HG03196 (cell line): ENCODE results near the gene TMEM141.

Experiments used
- ATAC-seq: cut with Tn5 transposase; IDR thresholded peaks from one replicate; pipeline ENCODE4 v1.9.1; 2021; ENCODE audit not compliant: unreplicated experiment

The TMEM141 gene

DNA sequence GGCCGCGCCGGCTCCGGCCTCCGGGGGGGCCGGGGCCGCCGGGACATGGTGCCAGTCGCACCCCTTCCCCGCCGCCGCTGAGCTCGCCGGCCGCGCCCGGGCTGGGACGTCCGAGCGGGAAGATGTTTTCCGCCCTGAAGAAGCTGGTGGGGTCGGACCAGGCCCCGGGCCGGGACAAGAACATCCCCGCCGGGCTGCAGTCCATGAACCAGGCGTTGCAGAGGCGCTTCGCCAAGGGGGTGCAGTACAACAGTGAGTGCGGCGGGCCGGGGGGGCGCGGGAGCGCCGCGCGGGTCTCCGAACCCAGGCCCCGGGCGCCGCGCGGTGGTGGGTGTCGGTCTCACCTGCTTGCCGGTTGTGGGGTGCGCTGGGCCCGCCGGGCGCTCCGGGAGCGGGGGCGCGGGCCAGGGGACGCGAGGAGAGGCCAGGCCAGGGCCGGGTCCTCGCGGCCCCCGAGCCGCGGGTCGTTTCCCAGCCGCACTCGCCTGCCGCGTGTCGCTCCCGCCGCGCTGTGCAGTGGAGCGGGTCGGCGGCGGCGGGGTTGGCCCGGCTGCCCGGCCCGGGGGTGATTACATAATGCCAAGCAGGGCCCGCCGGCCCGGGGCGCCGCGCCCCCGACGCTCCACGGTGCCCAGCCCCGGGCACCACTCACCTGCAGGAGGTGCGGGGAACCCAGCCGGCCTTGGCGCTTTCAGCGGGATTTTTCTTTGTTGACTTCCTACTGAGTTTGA lies 17.1 kb downstream of the TMEM141 start:
- ATAC-seq = peak; percentile 32

DNA sequence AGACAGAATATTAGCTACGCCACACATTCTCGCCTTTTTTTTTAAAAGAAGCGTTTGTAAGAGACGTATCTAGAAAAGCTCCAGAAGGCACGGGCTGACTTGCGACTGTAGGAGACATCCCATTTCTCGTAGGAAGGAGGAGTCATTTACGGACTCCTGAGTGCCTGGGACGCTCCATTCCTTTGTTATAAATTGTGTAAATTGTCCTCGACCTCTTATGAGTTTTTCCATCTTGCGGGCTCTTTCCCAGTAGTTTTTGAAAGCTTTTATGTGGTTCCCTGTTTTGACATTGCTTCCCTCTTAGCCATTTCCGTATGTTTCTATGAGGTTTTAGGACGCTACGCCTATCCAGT lies 17.6 kb downstream of the TMEM141 start:
- ATAC-seq = no peak

- no peak for ATAC-seq
Measured at GRCh38 chr9:136814725-136815421, 23.7 kb downstream of the TMEM141 start.

GRCh38 chr9:136815422-136815782 lies 24.3 kb downstream of the TMEM141 start:
- no peak for ATAC-seq

DNA sequence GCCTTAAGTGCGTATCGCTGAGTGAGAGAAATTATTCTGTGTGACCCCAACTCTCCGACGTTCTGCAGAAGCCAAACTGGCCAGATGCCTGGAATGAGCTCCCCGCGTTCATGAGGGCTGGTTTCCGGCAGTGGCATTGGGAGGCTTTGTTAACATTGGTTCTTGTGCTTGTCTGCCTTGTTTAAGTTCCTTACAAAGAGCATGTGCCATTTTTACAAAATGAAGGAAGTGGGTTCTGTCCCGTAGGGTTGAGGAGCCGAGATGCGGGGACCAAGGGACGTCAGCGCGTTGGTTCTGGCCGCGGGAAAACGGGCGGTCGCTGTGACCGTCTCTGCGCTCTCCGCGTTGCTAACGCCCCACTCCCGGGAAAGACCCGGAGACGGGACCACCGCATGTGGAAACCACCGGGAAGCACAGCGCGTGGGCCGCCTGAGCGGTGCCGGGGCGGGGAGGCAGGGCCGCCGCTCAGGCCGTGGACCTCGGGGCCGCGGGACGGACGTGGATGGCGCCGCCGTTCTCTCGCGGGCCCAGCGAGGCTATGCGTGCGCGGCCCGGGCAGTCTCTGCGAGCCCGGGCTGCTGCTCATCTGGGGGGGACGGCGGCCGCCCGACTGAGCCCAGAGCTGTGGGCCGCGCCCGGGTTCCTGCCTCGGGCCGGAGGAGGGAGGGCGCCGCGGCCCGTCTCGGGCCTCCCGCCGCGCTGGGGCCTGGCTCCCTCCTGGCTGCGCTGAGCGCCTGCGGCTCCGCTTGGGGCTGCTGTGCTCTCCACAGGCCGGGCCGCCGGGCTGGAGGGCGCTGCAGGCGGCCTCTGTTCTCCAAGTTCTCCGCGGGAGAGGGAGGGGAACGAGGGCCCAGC lies 30.1 kb downstream of the TMEM141 start:
- no peak for ATAC-seq

DNA sequence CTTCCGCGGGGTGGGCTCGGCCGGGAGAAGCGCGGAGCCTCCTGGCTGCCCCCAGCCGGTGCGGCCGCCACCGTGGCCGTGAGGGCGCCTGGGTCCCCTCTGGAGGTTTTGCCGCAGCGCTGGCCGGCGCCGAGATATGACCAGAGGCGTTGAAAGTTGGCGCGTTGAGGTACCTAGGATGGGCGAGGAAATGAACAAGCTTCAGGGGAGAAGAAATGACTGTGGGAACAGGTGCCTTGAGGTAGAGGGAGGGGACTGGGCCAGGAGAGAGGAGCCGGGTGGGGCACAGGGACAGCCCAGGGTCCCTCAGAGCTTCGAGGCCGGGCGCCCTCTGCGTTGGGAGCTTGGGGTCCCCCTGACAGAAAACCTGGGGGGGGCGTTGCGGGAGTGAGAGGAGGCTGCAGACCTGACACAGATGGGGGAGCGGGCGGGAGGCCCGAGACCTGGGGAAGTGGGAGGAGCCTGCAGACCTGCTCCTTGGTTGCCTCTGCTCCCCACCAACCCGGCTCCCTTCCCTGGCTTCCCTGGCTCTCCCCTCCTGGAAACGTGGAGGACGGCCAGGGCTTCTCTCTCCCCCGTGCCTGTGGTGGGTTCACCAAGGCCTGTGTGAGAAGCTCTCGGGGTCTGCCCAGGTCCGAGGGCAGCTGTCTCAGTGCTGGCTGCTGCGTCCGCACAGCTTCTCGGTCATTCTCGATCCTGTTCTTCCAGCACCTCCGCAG lies 30.8 kb downstream of the TMEM141 start:
- ATAC-seq = no peak

DNA sequence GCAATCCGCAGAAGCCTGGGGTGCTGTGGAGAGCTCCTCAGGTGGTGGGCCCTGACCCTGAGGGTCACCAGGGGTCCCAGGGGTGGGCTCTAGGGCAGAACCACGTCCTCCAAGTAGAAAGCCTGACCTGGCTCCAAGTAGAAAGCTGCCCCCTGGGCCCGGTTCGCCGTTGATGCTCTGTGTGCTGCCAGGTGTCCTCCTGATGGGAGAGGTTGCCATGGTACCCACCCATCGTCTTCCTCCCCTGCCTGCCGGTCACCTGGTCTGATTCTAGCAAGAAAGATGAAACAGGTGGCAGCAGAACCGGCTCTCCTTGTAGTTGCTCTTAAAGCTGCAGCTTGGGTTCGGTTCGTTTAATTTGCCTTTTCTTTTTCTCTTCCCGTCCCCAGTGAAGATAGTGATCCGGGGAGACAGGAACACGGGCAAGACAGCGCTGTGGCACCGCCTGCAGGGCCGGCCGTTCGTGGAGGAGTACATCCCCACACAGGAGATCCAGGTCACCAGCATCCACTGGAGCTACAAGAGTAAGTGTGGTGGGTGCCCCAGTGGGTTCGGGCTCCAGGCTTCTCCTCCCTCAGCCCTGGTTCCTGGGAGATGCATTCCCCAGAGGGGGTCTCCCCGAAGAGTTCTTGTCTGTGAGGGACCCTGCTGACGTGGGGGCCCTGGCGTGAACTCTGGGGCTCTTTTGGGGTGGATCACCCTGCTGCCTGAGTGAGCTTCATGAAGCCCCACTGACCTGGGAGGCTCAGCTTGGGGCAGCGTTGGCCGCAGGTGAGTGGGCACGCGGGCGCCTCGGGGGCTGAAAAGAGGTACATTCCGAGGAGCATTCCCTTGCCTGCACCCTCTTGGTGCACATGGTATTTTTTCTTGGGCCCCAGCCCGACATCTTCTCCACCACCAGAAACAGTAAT lies 32.2 kb downstream of the TMEM141 start:
- ATAC-seq = no peak

GRCh38 chr9:136824496-136825225 lies 33.5 kb downstream of the TMEM141 start:
- ATAC-seq = no peak

DNA sequence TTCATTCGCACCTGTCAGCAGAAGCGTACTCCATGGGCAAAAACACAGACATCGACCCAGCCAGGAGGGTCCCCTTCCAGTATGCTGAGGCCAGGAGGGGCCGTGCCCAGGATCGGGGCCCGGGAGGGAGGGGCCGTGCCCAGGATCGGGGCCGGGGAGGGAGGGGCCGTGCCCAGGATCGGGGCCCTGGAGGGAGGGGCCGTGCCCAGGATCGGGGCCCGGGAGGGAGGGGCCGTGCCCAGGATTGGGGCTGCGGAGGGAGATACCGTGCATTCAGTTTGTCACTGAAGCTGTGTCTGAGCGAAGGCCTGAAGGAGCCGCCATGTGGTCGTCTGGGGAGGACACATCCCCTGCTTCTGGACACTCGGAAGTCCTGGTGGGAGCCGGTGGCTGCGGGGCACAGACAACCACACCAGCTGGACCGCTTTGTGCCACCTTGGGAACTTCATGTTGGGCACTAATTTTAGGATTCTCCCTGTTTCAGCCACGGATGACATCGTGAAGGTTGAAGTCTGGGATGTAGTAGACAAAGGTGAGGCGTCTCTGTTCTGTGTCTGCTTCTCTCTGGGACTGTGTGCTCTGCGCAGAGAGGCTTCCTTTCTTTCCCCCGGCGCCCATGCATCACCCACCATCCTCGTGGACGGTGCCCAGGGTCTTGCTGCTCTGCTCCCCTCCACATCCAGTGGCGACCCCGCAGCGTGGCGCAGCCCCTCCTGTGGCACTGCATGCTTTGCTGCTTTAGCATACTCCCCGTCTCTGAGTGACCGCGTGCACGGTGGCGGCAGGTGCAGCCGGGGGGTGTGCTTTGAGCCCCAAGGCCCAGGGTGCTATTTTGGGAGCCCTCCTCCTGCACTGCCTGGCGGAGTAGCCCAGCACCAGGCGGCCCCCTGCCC lies 34.4 kb downstream of the TMEM141 start:
- no peak for ATAC-seq

- no peak for ATAC-seq
Measured at GRCh38 chr9:136826188-136826541, 35.0 kb downstream of the TMEM141 start.

DNA sequence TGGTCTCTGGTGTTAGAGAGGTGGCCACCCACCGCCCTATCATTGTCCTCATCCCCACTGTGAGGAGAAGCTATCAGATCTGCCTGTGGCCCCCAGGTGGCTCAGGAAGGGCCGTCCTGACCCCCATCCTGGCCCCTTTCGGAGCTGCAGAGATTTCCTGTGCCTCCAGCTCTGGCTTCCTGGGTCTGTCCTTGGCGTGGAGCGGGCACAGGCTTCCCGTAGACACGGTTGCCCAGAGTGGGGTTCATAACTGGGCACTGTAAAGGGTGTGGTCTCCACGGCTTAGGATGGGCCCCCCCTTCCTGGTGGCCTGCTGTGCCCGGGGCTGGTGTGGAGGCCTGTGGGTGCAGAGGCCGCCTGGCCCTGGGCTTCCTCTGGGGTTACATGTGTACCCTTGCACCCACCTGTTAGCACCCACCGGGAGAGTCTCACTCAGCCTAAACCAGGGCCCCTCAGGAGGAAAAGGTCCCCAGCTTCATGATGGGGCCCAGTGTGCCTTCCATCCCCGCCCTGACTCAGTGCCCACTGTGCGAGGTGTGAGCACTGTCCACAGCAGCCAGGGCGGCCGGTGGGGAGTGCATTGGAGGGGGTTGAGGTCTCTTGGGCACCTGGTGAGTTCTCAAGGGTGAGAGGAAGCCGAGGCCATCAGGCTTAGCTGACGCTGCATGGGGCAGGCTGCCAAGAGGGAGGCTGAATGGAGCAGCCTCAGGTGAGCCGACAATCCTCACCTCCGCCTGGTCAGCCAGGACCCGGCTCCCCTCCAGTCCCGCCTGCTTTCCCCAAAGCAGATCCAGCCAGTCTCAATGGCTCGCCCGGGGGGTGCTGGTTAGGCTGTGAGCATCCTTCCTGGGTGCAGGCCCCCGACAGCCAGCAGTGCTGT lies 35.8 kb downstream of the TMEM141 start:
- no peak for ATAC-seq

DNA sequence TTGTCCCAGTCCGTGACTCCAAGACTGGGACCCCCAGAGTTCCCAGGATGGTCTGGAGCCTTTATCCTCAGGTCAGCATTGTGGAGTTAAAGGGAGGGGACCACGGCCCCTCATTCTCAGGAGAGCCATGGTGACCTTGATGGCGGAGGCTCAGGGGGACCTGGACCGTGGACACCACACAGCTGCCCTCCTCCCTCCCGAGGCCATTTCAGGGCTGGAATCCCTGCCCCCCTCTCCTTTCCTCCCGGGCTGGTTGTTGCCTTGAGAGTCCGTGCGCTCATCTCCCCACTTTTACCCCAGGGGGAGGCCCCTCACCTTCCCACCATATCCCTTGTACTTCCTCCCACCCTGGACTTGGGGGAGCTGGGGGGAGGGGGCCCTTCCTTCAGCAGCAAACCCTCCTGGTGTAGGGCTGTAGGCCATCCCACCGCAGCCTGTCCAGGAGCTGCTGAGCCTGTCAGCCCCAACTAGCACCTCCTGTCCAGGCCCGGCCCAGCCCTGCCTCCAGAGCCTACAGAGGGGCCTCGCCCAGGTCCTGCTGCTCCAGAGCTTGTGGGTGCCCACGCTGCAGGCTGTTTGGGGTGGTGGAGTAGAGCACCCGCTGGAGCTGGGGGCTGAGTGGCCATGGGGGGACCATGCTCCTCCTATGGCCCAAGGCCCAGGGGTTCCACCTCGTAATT lies 36.8 kb downstream of the TMEM141 start:
- ATAC-seq = no peak

- ATAC-seq = no peak
Measured at GRCh38 chr9:136828474-136829140, 37.5 kb downstream of the TMEM141 start.

GRCh38 chr9:136829412-136829811 lies 38.3 kb downstream of the TMEM141 start:
- no peak for ATAC-seq

- no peak for ATAC-seq
Measured at GRCh38 chr9:136829981-136830885, 39.1 kb downstream of the TMEM141 start.
